Endothelial cell of umbilical vein (primary cell): ENCODE data around the gene ARHGAP42. TPM values are rescaled to one million over a fixed set of nuclear protein-coding genes. Genes with fewer than 3 reads are reported as not detected.

Source experiments
- BruUV-seq: library from RNA; stranded (reverse); fragments of 400-500 nt; replicated peaks from 2 replicates; lab custom pipeline; 2021; lab: Mats Ljungman, UMichigan
- CTCF ChIA-PET: fragments of 300-600, 350-600 bp; sonication (Branson Sonifier 250); formaldehyde crosslinking; loops from one replicate; lab custom pipeline; 2021; ENCODE audit warnings: antibody characterized with exemption, inconsistent platforms; lab: Charles Lee
- POLR2A ChIA-PET: fragments of 300-600, 350-600 bp; sonication (Branson Sonifier 250); formaldehyde crosslinking; loops from one replicate; lab custom pipeline; 2021; ENCODE audit warnings: antibody characterized with exemption, inconsistent platforms; lab: Charles Lee
- DNase-seq: peaks from one replicate; pipeline ENCODE4 v3.0.0-alpha.2; 2011; ENCODE audit warnings: low read depth, low spot score
- FAIRE-seq: peaks from 2 replicates; lab custom pipeline; 2011; peaks lifted over from hg19 to GRCh38; lab: Jason Lieb, UNC
- H2AFZ ChIP-seq: 2 replicates; pipeline ENCODE4 v1.6.0; 2012; ENCODE audit warnings: low read depth, low read length, control low read depth, inconsistent platforms
- H3K27ac ChIP-seq: 2 replicates; pipeline ENCODE4 v1.5.1; 2011; ENCODE audit warnings: low read depth, mild to moderate bottlenecking, control low read depth, low read length, moderate library complexity; ENCODE audit not compliant: insufficient read depth
- H3K27me3 ChIP-seq, 2 experiments: 2 replicates each; pipeline versions ENCODE4 v1.6.0 to v1.6.1; 2011; ENCODE audit warnings: low read length in 2 of 2, mixed read lengths in 1 of 2; ENCODE audit not compliant: control insufficient read depth in 2 of 2, insufficient read depth in 2 of 2
- H3K36me3 ChIP-seq, 2 experiments: 2 replicates in 1 of 2; 3 replicates in 1 of 2; pipeline ENCODE4 v1.5.1; 2011; ENCODE audit warnings: low read length in 2 of 2, mild to moderate bottlenecking in 1 of 2, moderate library complexity in 1 of 2; ENCODE audit not compliant: control insufficient read depth in 2 of 2, insufficient read depth in 2 of 2; ENCODE audit errors: extremely low read depth in 1 of 2
- H3K4me1 ChIP-seq: 3 replicates; pipeline ENCODE4 v1.5.1; 2011; ENCODE audit warnings: mild to moderate bottlenecking, low read length; ENCODE audit not compliant: control insufficient read depth, insufficient read depth; ENCODE audit errors: extremely low read depth
- H3K4me2 ChIP-seq: 2 replicates; pipeline ENCODE4 v1.6.1; 2011; ENCODE audit warnings: low read length, control low read depth, mixed read lengths; ENCODE audit not compliant: insufficient read depth
- H3K4me3 ChIP-seq, 3 experiments: fragments of 200-600 bp in 1 of 3; sonication (generic), shearing (Covaris generic) in 1 of 3; replicated peaks in 1 of 3; 2 replicates each; pipeline ENCODE4 v1.5.1; 2011 to 2016; ENCODE audit warnings: control low read depth in 3 of 3, low read length in 3 of 3, mild to moderate bottlenecking in 2 of 3, inconsistent platforms in 1 of 3, low read depth in 1 of 3, moderate library complexity in 1 of 3; ENCODE audit not compliant: insufficient read depth in 1 of 3
- H3K79me2 ChIP-seq: 2 replicates; pipeline ENCODE4 v1.6.0; 2012; ENCODE audit warnings: low read length, inconsistent platforms; ENCODE audit not compliant: control insufficient read depth, insufficient read depth
- H3K9ac ChIP-seq: replicated peaks from 2 replicates; pipeline ENCODE3; 2011; ENCODE audit warnings: low read length, control low read depth; ENCODE audit not compliant: insufficient read depth; ENCODE audit errors: extremely low read depth
- H3K9me1 ChIP-seq: replicated peaks from 3 replicates; pipeline ENCODE4 v1.6.0; 2011; ENCODE audit warnings: mild to moderate bottlenecking, low read length; ENCODE audit not compliant: control insufficient read depth, insufficient read depth; ENCODE audit errors: extremely low read depth
- H3K9me3 ChIP-seq: replicated peaks from 2 replicates; pipeline ENCODE4 v1.5.1; 2012; ENCODE audit warnings: low read length, inconsistent platforms; ENCODE audit not compliant: control insufficient read depth, insufficient read depth
- H4K20me1 ChIP-seq: replicated peaks from 2 replicates; pipeline ENCODE3; 2011; ENCODE audit warnings: mild to moderate bottlenecking, low read length; ENCODE audit not compliant: control insufficient read depth, insufficient read depth; ENCODE audit errors: extremely low read depth
- CTCF ChIP-seq, 2 donors: IDR thresholded peaks; 1 replicate in 1 of 2; 2 replicates in 1 of 2; pipeline ENCODE4 v1.5.1; 2011; ENCODE audit warnings: low read length in 2 of 2, mild to moderate bottlenecking in 2 of 2, moderate library complexity in 2 of 2, control low read depth in 1 of 2, inconsistent platforms in 1 of 2, low read depth in 1 of 2; ENCODE audit not compliant: insufficient read depth in 1 of 2; ENCODE audit errors: extremely low read depth in 1 of 2
- EZH2 ChIP-seq: IDR thresholded peaks from 2 replicates; pipeline ENCODE4 v1.6.1; 2012; ENCODE audit warnings: borderline replicate concordance, low read depth, mild to moderate bottlenecking, moderate library complexity, low read length, inconsistent platforms; ENCODE audit not compliant: severe bottlenecking
- FOS ChIP-seq: IDR thresholded peaks from 2 replicates; pipeline ENCODE4 v1.6.1; 2011; ENCODE audit warnings: mild to moderate bottlenecking, low read length, moderate library complexity, borderline replicate concordance; ENCODE audit not compliant: insufficient read depth
- GATA2 ChIP-seq: IDR thresholded peaks from 2 replicates; pipeline ENCODE4 v1.7.0; 2011; ENCODE audit warnings: low read depth, mild to moderate bottlenecking, moderate library complexity, mixed read lengths, low read length; ENCODE audit not compliant: insufficient read length, insufficient read depth
- POLR2AphosphoS5 ChIP-seq: IDR thresholded peaks from 2 replicates; pipeline ENCODE4 v1.6.1; 2012; ENCODE audit warnings: low read depth, mild to moderate bottlenecking, control low read depth, low read length, moderate library complexity; ENCODE audit not compliant: insufficient read depth
- dilution Hi-C: fragments of 300-500 bp; cut with MboI; formaldehyde crosslinking; loops from one replicate; pipeline ENCODE4 v1.15.0; 2019; ENCODE audit warnings: low sequenced_read_pairs; ENCODE audit not compliant: extremely low pct_ligation_motif_present
- intact Hi-C: fragments of 100-400 bp; cut with micrococcal nuclease; formaldehyde crosslinking; loops from one replicate; pipeline ENCODE4 v1.10.0; 2022
- polyA plus RNA-seq, 4 experiments: library from polyadenylated mRNA; depleted of rRNA in 3 of 4; stranded (reverse) in 3 of 4; unstranded in 1 of 4; fragments of >200 nt; gene quantifications; 2 replicates each; pipeline versions ENCODE4 v1.2.1 to v1.2.3, GENCODE V29; 2011 to 2012; ENCODE audit warnings: missing spikeins in 1 of 4
- total RNA-seq: library from RNA; stranded (reverse); gene quantifications from 2 replicates; pipeline ENCODE4 v1.2.3, GENCODE V29; 2021
- TF ChIP-seq, protein P1 (sequence below): IDR thresholded peaks from 2 replicates; pipeline ENCODE4 v1.6.1; 2011; ENCODE audit not compliant: insufficient read depth, insufficient read length

The ARHGAP42 gene
- total and polyA plus RNA-seq, 2 donors (not counting 3 experiments of a cell fraction or from before 2014, with no cell fraction given): 1.8 to 2.4 TPM

DNA sequence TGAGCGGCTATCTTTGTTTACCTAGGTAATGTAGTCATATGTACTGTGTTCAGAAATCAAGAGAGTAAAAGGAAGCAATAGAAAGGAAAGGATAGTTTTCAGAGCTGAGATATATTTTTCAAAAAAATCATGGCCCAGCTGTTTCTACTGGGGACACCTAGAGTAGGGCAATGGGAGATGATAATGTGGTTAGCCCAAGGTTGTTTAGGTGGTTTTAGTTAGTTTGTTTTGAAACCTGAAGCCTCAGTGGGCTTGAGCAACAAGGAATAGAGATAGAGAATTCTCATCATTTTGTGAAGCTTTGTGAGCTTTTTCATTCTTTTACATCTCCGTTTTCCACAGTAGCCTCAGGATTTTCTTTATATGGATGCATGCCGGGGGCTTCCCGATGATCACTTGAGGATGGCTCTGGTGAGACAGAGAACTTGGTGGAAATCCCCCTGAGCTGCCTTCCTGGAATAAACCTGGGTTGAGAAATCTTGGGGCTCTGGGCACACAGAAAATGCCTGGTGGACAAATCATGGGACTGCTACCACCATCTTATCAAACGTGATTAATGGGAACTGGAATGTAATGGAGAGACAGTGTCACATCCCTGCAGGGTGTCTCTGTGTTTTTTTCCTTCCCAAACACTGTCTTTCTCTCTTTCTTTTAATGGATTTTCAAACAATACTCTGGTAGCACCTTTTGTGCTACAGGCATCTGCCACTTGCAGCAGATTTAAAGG, 49.0 kb downstream of the ARHGAP42 start:
- intact Hi-C loops: loop anchor here (5.0 kb wide), 1 partner anchor 49 kb away; the partner anchor contains the start of gene ARHGAP42

More for the DNA sequence above, 49.0 kb downstream of the ARHGAP42 start:
- Histone ChIP-seq H3K79me2 (no peaks in the 10 kb centered on the region), H3K9ac (no peak overlapping the region), H4K20me1 (no peaks in the 10 kb centered on the region), H2AFZ (no peak overlapping the region), H3K4me2 (no peak overlapping the region), H3K4me1 (peaks cover 11% of the 10 kb centered on the region), H3K9me3 (no peaks in the 10 kb centered on the region), H3K9me1 (no peaks in the 10 kb centered on the region), H3K27ac (no peak overlapping the region), H3K27me3 (no peaks in the 10 kb centered on the region), H3K36me3 (no peaks in the 10 kb centered on the region), H3K4me3 (no peak overlapping the region)
- dilution Hi-C loops: no loop called here
- FAIRE-seq: no peak
- BruUV-seq: no TSS peak
- DNase-seq: no peak
- no peak for TF ChIP-seq POLR2AphosphoS5
- no peak for TF ChIP-seq EZH2
- TF ChIP-seq, protein P1, sequence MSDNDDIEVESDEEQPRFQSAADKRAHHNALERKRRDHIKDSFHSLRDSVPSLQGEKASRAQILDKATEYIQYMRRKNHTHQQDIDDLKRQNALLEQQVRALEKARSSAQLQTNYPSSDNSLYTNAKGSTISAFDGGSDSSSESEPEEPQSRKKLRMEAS: no peak
- TF ChIP-seq FOS: no peak
- TF ChIP-seq CTCF (IDR thresholded peaks at IDR 0.05; ENCODE audit: extremely low read depth in 1 of 2, insufficient read depth in 1 of 2, low read depth in 1 of 2, low read length in 2 of 2): no peak
- TF ChIP-seq GATA2: no peak
- CTCF ChIA-PET: interaction anchor here (1.3 kb wide), 1 partner anchor 16 kb away, joined by 3 read pairs; no protein-coding TSS in a partner anchor
- POLR2A ChIA-PET: no interaction called here
